ENCODE measurements around the gene DDX17. TPM values are rescaled to one million over a fixed set of nuclear protein-coding genes. Genes with fewer than 3 reads are reported as not detected.
A peak's percentile ranks its signal among the peaks of the same experiment; 100 is the strongest.

Gene DDX17
- total and polyA plus RNA-seq, 2 of the 4 experiments (the other 2 are of a cell fraction), result 240 to 371 TPM

- no peak overlapping the region for H3K23ac ChIP-seq (ENCODE audit: low read depth, low read length)
- no peak overlapping the region for H3K4me3 ChIP-seq (ENCODE audit: insufficient read depth, low read depth, low read length)
- H4K8ac ChIP-seq (ENCODE audit: low read depth in 2 of 2, low read length in 2 of 2), result no peak overlapping the region
- H3K14ac ChIP-seq (replicated peaks; ENCODE audit: low read depth, low read length), result no peak overlapping the region
- in situ Hi-C loops (cut with MboI; ENCODE audit: low sequenced_read_pairs), result no loop called here
- ATAC-seq (ENCODE audit: low read depth) (no peak; the same call in 1 of the 2 replicates), DNase-seq (no peak)
- H3K36me3 ChIP-seq (ENCODE audit: control insufficient read depth, insufficient read depth, low read length), result peaks cover 73% of the 10 kb centered on the region
- CTCF ChIA-PET, result no interaction called here
- no peak overlapping the region for H2BK5ac ChIP-seq (ENCODE audit: low read depth, low read length, poor library complexity, severe bottlenecking)
- TSS peak; percentile 5 for BruUV-seq (replicated peaks)
- no peak overlapping the region for H3K4me2 ChIP-seq (ENCODE audit: low read depth, low read length)
- H4K20me1 ChIP-seq (ENCODE audit: insufficient read depth, low read length), result peaks cover 89% of the 10 kb centered on the region
- TF ChIP-seq RAD21 (IDR thresholded peaks at IDR 0.05; ENCODE audit: low read length), result no peak
- TF ChIP-seq BHLHE40 (IDR thresholded peaks at IDR 0.05; ENCODE audit: low read depth, low read length), result no peak
- TF ChIP-seq POLR2A (IDR thresholded peaks at IDR 0.05; ENCODE audit: low read depth, low read length), result no peak
- TF ChIP-seq MAFK (IDR thresholded peaks at IDR 0.05; ENCODE audit: low read depth, low read length), result no peak
- TF ChIP-seq CHD1 (IDR thresholded peaks at IDR 0.05; ENCODE audit: low read depth, low read length), result no peak
- TF ChIP-seq FOS (IDR thresholded peaks at IDR 0.05; ENCODE audit: low read depth, low read length), result no peak
- TF ChIP-seq SMC3 (IDR thresholded peaks at IDR 0.05; ENCODE audit: low read depth, low read length), result no peak
- no peak for TF ChIP-seq CEBPB (IDR thresholded peaks at IDR 0.05; ENCODE audit: low read depth, low read length)
- TF ChIP-seq RCOR1 (IDR thresholded peaks at IDR 0.05; ENCODE audit: insufficient replicate concordance, low read length), result no peak
- TF ChIP-seq ELK1 (IDR thresholded peaks at IDR 0.05; ENCODE audit: borderline replicate concordance, low read depth, low read length), result no peak
- no peak for TF ChIP-seq RFX5 (IDR thresholded peaks at IDR 0.05; ENCODE audit: low read depth, low read length)
- no peak for TF ChIP-seq CTCF (conservative IDR thresholded peaks at IDR 0.05; ENCODE audit: low read depth, low read length)
- TF ChIP-seq MAZ (IDR thresholded peaks at IDR 0.05; ENCODE audit: borderline replicate concordance, low read depth, low read length), result no peak
- no peak for TF ChIP-seq MXI1 (IDR thresholded peaks at IDR 0.05; ENCODE audit: borderline replicate concordance, low read depth, low read length)
- H2AFZ ChIP-seq (replicated peaks; ENCODE audit: low read length, poor library complexity), result no peak overlapping the region
- H2BK120ac ChIP-seq (ENCODE audit: low read depth, low read length), result no peak overlapping the region
- no peak overlapping the region for H2AK5ac ChIP-seq (ENCODE audit: low read depth, low read length)
- no peak overlapping the region for H3K9ac ChIP-seq (ENCODE audit: low read depth, low read length)
- H3K27me3 ChIP-seq (ENCODE audit: control insufficient read depth, insufficient read depth, low read length), result no peaks in the 10 kb centered on the region
- H2AK9ac ChIP-seq (replicated peaks; ENCODE audit: low read depth, low read length, poor library complexity), result no peak overlapping the region
- intact Hi-C loops (cut with micrococcal nuclease), result no loop called here
- H3K56ac ChIP-seq (ENCODE audit: extremely low read depth, insufficient read depth, low read length), result no peak overlapping the region
- H3K4ac ChIP-seq (ENCODE audit: low read depth, low read length), result no peak overlapping the region
- no peak overlapping the region for H3K27ac ChIP-seq (ENCODE audit: insufficient read depth, low read length)
- H2BK20ac ChIP-seq (ENCODE audit: low read depth, low read length), result no peak overlapping the region
- peaks cover 22% of the 10 kb centered on the region for H3K9me1 ChIP-seq (ENCODE audit: insufficient read depth, low read length)
- dilution Hi-C loops (cut with HindIII; ENCODE audit: low sequenced_read_pairs, unreplicated experiment), result no loop called here
- no peak overlapping the region for H4K91ac ChIP-seq (ENCODE audit: insufficient read depth, low read depth, low read length)
- H2BK15ac ChIP-seq (ENCODE audit: low read depth, low read length), result no peak overlapping the region
- peaks cover 50 to 79% of the 10 kb centered on the region in 2 experiments for H3K79me1 ChIP-seq (ENCODE audit: low read depth in 1 of 2, low read length in 2 of 2)
- WGBS, 2 experiments (ENCODE audit: extremely low coverage in 2 of 2, insufficient read length in 1 of 2), result 85% methylated on average over 2 of the region's 5 CpGs; no CpG with 5 or more reads in 1 of the 2 experiments
- no peak overlapping the region for H3K18ac ChIP-seq (ENCODE audit: low read depth, low read length)
- no peak overlapping the region for H4K5ac ChIP-seq (ENCODE audit: low read depth, low read length)
- H3K9me3 ChIP-seq (ENCODE audit: control insufficient read depth, insufficient read depth, low read length), result no peaks in the 10 kb centered on the region
- H3K4me1 ChIP-seq (ENCODE audit: control insufficient read depth, insufficient read depth, low read length), result peaks cover 22% of the 10 kb centered on the region
- POLR2A ChIA-PET (ENCODE audit: unreplicated experiment), result interaction anchor here (0.7 kb wide), 1 partner anchor 17 kb away, joined by 21 read pairs; no protein-coding TSS in a partner anchor
These were observed 20.3 kb downstream of the DDX17 start for GRCh38 chr22:38485783-38486182.
